Mesothelial cell of epicardium (in vitro differentiated cells): ENCODE results near the gene NAGS. TPM values are rescaled to one million over a fixed set of nuclear protein-coding genes. Genes with fewer than 3 reads are reported as not detected.

Source experiments
- DNase-seq, 2 experiments: peaks; one replicate each; pipeline ENCODE4 v3.0.0; 2021; ENCODE audit warnings: low spot score in 2 of 2; ENCODE audit not compliant: unreplicated experiment in 2 of 2
- H3K27ac Mint-ChIP-seq: 2 replicates; pipeline ENCODE4 v1.8.0; 2021; ENCODE audit warnings: mixed read lengths
- H3K27me3 Mint-ChIP-seq: 2 replicates; pipeline ENCODE4 v1.8.0; 2021; ENCODE audit warnings: low read depth, mixed read lengths
- H3K36me3 Mint-ChIP-seq: 2 replicates; pipeline ENCODE4 v1.8.0; 2021; ENCODE audit warnings: mixed read lengths
- H3K4me1 Mint-ChIP-seq: 2 replicates; pipeline ENCODE4 v1.8.0; 2021; ENCODE audit warnings: mixed read lengths
- H3K4me3 Mint-ChIP-seq: 2 replicates; pipeline ENCODE4 v1.8.0; 2021; ENCODE audit warnings: mild to moderate bottlenecking, moderate library complexity, mixed read lengths
- H3K9me3 Mint-ChIP-seq: 2 replicates; pipeline ENCODE4 v1.8.0; 2021; ENCODE audit warnings: mixed read lengths
- total RNA-seq: library from RNA; stranded (reverse); gene quantifications from 3 replicates; pipeline ENCODE4 v1.2.1, GENCODE V29; 2021
- TF ChIP-seq, protein P1 (sequence below): fragments of 200-600 bp; sonication (generic); IDR thresholded peaks from one replicate; pipeline ENCODE4 v1.5.0; 2021; ENCODE audit warnings: antibody characterized with exemption; ENCODE audit not compliant: unreplicated experiment

Gene NAGS
- total RNA-seq, 1 donor from 2014 or later, result 0.42 TPM

GRCh38 chr17:43979671-43980070, 24.8 kb upstream of the NAGS start:
- no peaks in the 10 kb centered on the region for H3K4me1 Mint-ChIP-seq
- no peak overlapping the region for H3K27ac Mint-ChIP-seq
- peaks cover 85% of the 10 kb centered on the region for H3K27me3 Mint-ChIP-seq
- DNase-seq, result no peak
- no peaks in the 10 kb centered on the region for H3K36me3 Mint-ChIP-seq
- no peaks in the 10 kb centered on the region for H3K9me3 Mint-ChIP-seq
- TF ChIP-seq, protein P1, sequence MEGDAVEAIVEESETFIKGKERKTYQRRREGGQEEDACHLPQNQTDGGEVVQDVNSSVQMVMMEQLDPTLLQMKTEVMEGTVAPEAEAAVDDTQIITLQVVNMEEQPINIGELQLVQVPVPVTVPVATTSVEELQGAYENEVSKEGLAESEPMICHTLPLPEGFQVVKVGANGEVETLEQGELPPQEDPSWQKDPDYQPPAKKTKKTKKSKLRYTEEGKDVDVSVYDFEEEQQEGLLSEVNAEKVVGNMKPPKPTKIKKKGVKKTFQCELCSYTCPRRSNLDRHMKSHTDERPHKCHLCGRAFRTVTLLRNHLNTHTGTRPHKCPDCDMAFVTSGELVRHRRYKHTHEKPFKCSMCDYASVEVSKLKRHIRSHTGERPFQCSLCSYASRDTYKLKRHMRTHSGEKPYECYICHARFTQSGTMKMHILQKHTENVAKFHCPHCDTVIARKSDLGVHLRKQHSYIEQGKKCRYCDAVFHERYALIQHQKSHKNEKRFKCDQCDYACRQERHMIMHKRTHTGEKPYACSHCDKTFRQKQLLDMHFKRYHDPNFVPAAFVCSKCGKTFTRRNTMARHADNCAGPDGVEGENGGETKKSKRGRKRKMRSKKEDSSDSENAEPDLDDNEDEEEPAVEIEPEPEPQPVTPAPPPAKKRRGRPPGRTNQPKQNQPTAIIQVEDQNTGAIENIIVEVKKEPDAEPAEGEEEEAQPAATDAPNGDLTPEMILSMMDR, result no peak
- no peak overlapping the region for H3K4me3 Mint-ChIP-seq

DNA sequence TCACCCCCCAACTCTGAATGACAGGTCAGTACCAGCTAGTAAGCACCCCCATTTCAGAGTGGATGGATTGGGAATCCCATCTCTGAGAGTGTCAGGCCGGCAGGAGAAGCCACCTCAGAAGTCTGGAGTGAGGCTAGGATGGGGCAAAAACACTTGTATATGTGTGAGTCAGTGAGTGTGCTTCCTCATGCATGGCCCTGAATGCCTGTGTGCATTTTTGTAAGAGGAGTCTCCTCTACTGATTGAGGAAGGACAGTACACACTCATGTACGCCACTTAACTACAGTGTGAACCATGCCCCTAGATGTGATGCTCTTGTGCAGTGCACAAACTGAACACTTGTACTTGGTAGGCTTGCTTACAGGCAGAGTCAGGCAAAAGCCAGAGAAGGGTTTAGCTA, 22.3 kb upstream of the NAGS start:
- no peak for DNase-seq
- no peak overlapping the region for H3K4me3 Mint-ChIP-seq
- no peaks in the 10 kb centered on the region for H3K36me3 Mint-ChIP-seq
- peaks cover 97% of the 10 kb centered on the region for H3K27me3 Mint-ChIP-seq
- H3K4me1 Mint-ChIP-seq, result no peaks in the 10 kb centered on the region
- no peak overlapping the region for H3K27ac Mint-ChIP-seq
- TF ChIP-seq, protein P1, result no peak
- no peaks in the 10 kb centered on the region for H3K9me3 Mint-ChIP-seq

DNA sequence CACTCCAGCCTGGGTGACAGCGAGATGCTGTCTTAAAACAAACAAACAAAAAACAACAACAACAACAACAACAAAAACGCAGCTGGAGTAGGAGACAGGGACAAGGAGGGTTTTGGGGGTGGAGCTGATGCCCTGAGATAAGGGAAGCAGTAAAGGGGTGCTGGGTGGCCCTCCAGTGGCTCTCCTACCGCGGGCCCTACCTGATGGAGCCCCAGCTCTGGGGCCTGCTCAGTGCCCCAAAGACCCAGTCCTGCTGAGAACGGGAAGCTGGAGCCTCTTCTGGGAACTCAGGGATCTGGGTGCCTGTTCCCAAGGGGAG, 21.3 kb upstream of the NAGS start:
- no peak for DNase-seq
- Mint-ChIP-seq H3K9me3 (no peaks in the 10 kb centered on the region), H3K4me3 (peak overlapping the region; percentile 43), H3K36me3 (no peaks in the 10 kb centered on the region), H3K4me1 (no peaks in the 10 kb centered on the region), H3K27ac (no peak overlapping the region), H3K27me3 (peaks cover 97% of the 10 kb centered on the region)
- TF ChIP-seq, protein P1, result no peak

- TF ChIP-seq, protein P1, result no peak
- H3K4me3 Mint-ChIP-seq, result peak overlapping the region; percentile 50
- DNase-seq, result peak in 1 of 2 experiments; percentile 48
- H3K36me3 Mint-ChIP-seq, result no peaks in the 10 kb centered on the region
- H3K27ac Mint-ChIP-seq, result no peak overlapping the region
- no peaks in the 10 kb centered on the region for H3K4me1 Mint-ChIP-seq
- peaks cover 97% of the 10 kb centered on the region for H3K27me3 Mint-ChIP-seq
- H3K9me3 Mint-ChIP-seq, result no peaks in the 10 kb centered on the region
Observed at GRCh38 chr17:43983515-43984411, 20.7 kb upstream of the NAGS start.

GRCh38 chr17:43984521-43984920, 19.9 kb upstream of the NAGS start:
- Mint-ChIP-seq H3K4me3 (peak overlapping the region; percentile 50), H3K9me3 (no peaks in the 10 kb centered on the region), H3K36me3 (no peaks in the 10 kb centered on the region), H3K27me3 (peaks cover 92% of the 10 kb centered on the region), H3K4me1 (no peaks in the 10 kb centered on the region), H3K27ac (no peak overlapping the region)
- TF ChIP-seq, protein P1, result no peak
- no peak for DNase-seq
